H9 (cell line): ENCODE results near the gene SYMPK. TPM values are rescaled to one million over a fixed set of nuclear protein-coding genes. Genes with fewer than 3 reads are reported as not detected.

Source experiments
- DNase-seq: peaks from one replicate; pipeline ENCODE4 v3.0.0-alpha.2; 2017
- H2AFZ ChIP-seq: one replicate; pipeline ENCODE4 v1.6.1; 2013; ENCODE audit warnings: mild to moderate bottlenecking, low read length, control low read depth, moderate library complexity
- H2AK5ac ChIP-seq: 2 replicates; pipeline ENCODE4 v1.6.1; 2013; ENCODE audit warnings: low read length, control low read depth, mixed read lengths; ENCODE audit not compliant: insufficient read length
- H2BK120ac ChIP-seq: one replicate; pipeline ENCODE4 v1.6.1; 2013; ENCODE audit warnings: low read depth, mild to moderate bottlenecking, low read length, control low read depth, inconsistent platforms; ENCODE audit not compliant: poor library complexity, severe bottlenecking
- H2BK12ac ChIP-seq: 2 replicates; pipeline ENCODE4 v1.6.1; 2013; ENCODE audit warnings: low read length, control low read depth, mixed read lengths, low read depth; ENCODE audit not compliant: insufficient read length
- H2BK15ac ChIP-seq: 2 replicates; pipeline ENCODE4 v1.6.1; 2013; ENCODE audit warnings: low read depth, low read length, control low read depth
- H2BK20ac ChIP-seq: one replicate; pipeline ENCODE4 v1.6.1; 2013; ENCODE audit warnings: low read depth, mild to moderate bottlenecking, low read length, control low read depth, inconsistent platforms; ENCODE audit not compliant: poor library complexity, severe bottlenecking
- H2BK5ac ChIP-seq: 2 replicates; pipeline ENCODE4 v1.6.1; 2013; ENCODE audit warnings: low read length, control low read depth, mixed read lengths; ENCODE audit not compliant: insufficient read length
- H3K14ac ChIP-seq: 2 replicates; pipeline ENCODE4 v1.6.1; 2013; ENCODE audit warnings: low read length, control low read depth; ENCODE audit not compliant: insufficient read depth
- H3K18ac ChIP-seq: 2 replicates; pipeline ENCODE4 v1.6.1; 2013; ENCODE audit warnings: low read depth, mild to moderate bottlenecking, mixed read lengths, low read length, control low read depth; ENCODE audit not compliant: insufficient read length
- H3K23ac ChIP-seq: 2 replicates; pipeline ENCODE4 v1.6.1; 2013; ENCODE audit warnings: low read length, control low read depth, mixed read lengths, low read depth; ENCODE audit not compliant: insufficient read length
- H3K23me2 ChIP-seq: 2 replicates; pipeline ENCODE4 v1.6.1; 2013; ENCODE audit warnings: low read depth, mild to moderate bottlenecking, mixed read lengths, low read length, control low read depth; ENCODE audit not compliant: insufficient read length, poor library complexity, severe bottlenecking
- H3K27ac ChIP-seq: 2 replicates; pipeline ENCODE4 v1.5.1; 2013; ENCODE audit warnings: low read length, control low read depth, mixed read lengths, low read depth; ENCODE audit not compliant: insufficient read length
- H3K27me3 ChIP-seq: 2 replicates; pipeline ENCODE4 v1.6.1; 2013; ENCODE audit warnings: low read length, control low read depth, inconsistent platforms; ENCODE audit not compliant: insufficient read depth
- H3K4ac ChIP-seq: 2 replicates; pipeline ENCODE4 v1.6.1; 2013; ENCODE audit warnings: low read depth, mild to moderate bottlenecking, control low read depth, inconsistent platforms, low read length, moderate library complexity
- H3K4me1 ChIP-seq: 2 replicates; pipeline ENCODE4 v1.6.1; 2013; ENCODE audit warnings: low read length, control low read depth, inconsistent platforms; ENCODE audit not compliant: insufficient read depth
- H3K4me2 ChIP-seq: 2 replicates; pipeline ENCODE4 v1.6.1; 2013; ENCODE audit warnings: low read length, control low read depth, mixed read lengths; ENCODE audit not compliant: insufficient read length, insufficient read depth
- H3K56ac ChIP-seq: 2 replicates; pipeline ENCODE4 v1.6.1; 2013; ENCODE audit warnings: low read depth, mild to moderate bottlenecking, mixed read lengths, low read length, control low read depth; ENCODE audit not compliant: insufficient read length
- H3K79me1 ChIP-seq: 2 replicates; pipeline ENCODE4 v1.6.1; 2013; ENCODE audit warnings: low read depth, mild to moderate bottlenecking, moderate library complexity, low read length, control low read depth, inconsistent platforms; ENCODE audit not compliant: insufficient read depth, poor library complexity, severe bottlenecking
- H3K79me2 ChIP-seq: 2 replicates; pipeline ENCODE4 v1.6.1; 2013; ENCODE audit warnings: low read length, control low read depth, inconsistent platforms; ENCODE audit not compliant: insufficient read depth
- H3K9ac ChIP-seq: 2 replicates; pipeline ENCODE4 v1.6.1; 2013; ENCODE audit warnings: low read length, control low read depth, mixed read lengths; ENCODE audit not compliant: insufficient read length; ENCODE audit errors: extremely low read depth
- H3K9me3 ChIP-seq: one replicate; pipeline ENCODE4 v1.6.1; 2013; ENCODE audit warnings: low read depth, low read length, inconsistent platforms; ENCODE audit not compliant: control insufficient read depth
- H3T11ph ChIP-seq: one replicate; pipeline ENCODE4 v1.6.1; 2013; ENCODE audit warnings: mild to moderate bottlenecking, low read length, control low read depth, inconsistent platforms
- H4K20me1 ChIP-seq: one replicate; pipeline ENCODE4 v1.6.1; 2013; ENCODE audit not compliant: control insufficient read depth, insufficient read length, insufficient read depth
- H4K5ac ChIP-seq: 2 replicates; pipeline ENCODE4 v1.6.1; 2013; ENCODE audit warnings: low read depth, mild to moderate bottlenecking, mixed read lengths, low read length, control low read depth; ENCODE audit not compliant: insufficient read length
- H4K8ac ChIP-seq: replicated peaks from 2 replicates; pipeline ENCODE4 v1.6.1; 2013; ENCODE audit warnings: low read length, control low read depth, mixed read lengths, low read depth; ENCODE audit not compliant: insufficient read length
- H4K91ac ChIP-seq: 2 replicates; pipeline ENCODE4 v1.6.1; 2013; ENCODE audit warnings: low read depth, mild to moderate bottlenecking, moderate library complexity, mixed read lengths, low read length, control low read depth; ENCODE audit not compliant: insufficient read length
- H3K27ac Mint-ChIP-seq, 3 experiments: 2 replicates in 2 of 3; 3 replicates in 1 of 3; pipeline ENCODE4 v1.8.0; 2020 to 2021; ENCODE audit warnings: mixed read lengths in 3 of 3, mild to moderate bottlenecking in 1 of 3, moderate library complexity in 1 of 3
- H3K27me3 Mint-ChIP-seq: 2 replicates; pipeline ENCODE4 v1.8.0; 2021; ENCODE audit warnings: low read depth, mild to moderate bottlenecking, moderate library complexity, mixed read lengths
- H3K36me3 Mint-ChIP-seq, 3 experiments: 2 replicates in 2 of 3; 3 replicates in 1 of 3; pipeline ENCODE4 v1.8.0; 2020 to 2021; ENCODE audit warnings: low read depth in 3 of 3, mixed read lengths in 3 of 3; ENCODE audit not compliant: insufficient read depth in 1 of 3
- H3K4me1 Mint-ChIP-seq, 2 experiments: 2 replicates each; pipeline ENCODE4 v1.8.0; 2020; ENCODE audit warnings: mixed read lengths in 2 of 2
- H3K4me3 Mint-ChIP-seq, 2 experiments: 2 replicates in 1 of 2; 3 replicates in 1 of 2; pipeline ENCODE4 v1.8.0; 2020 to 2021; ENCODE audit warnings: mild to moderate bottlenecking in 2 of 2, mixed read lengths in 2 of 2, moderate library complexity in 1 of 2
- H3K9me3 Mint-ChIP-seq, 2 experiments: 2 replicates in 1 of 2; 3 replicates in 1 of 2; pipeline ENCODE4 v1.8.0; 2020; ENCODE audit warnings: mild to moderate bottlenecking in 2 of 2, mixed read lengths in 2 of 2, moderate library complexity in 1 of 2
- CTCF ChIP-seq: fragments of 200-600 bp; sonication (generic); conservative IDR thresholded peaks from 3 replicates; pipeline ENCODE4 v1.8.0; 2021; ENCODE audit warnings: antibody characterized with exemption, mild to moderate bottlenecking
- WGBS: extraction: QIAGEN DNeasy Blood & Tissue Kit; methylation state at CpG from one replicate; pipeline ENCODE4 v1.1.7; 2013; ENCODE audit warnings: missing lambda C conversion rate, low lambda C conversion rate, mixed read lengths; ENCODE audit not compliant: insufficient read length; ENCODE audit errors: extremely low coverage; 5-methylcytosine and 5-hydroxymethylcytosine counted together
- total RNA-seq: library from RNA; stranded (reverse); gene quantifications from 2 replicates; pipeline ENCODE4 v1.2.1, GENCODE V29; 2021

SYMPK gene
- total RNA-seq, 1 experiment from 2014 or later, result 104 TPM

- no peak overlapping the region for H3T11ph ChIP-seq
- H3K79me2 ChIP-seq, result no peaks in the 10 kb centered on the region
- H3K18ac ChIP-seq, result no peak overlapping the region
- no peaks in the 10 kb centered on the region for H3K9me3 ChIP-seq
- H3K27ac ChIP-seq, result no peak overlapping the region
- no peak overlapping the region for H2BK120ac ChIP-seq
- no peak overlapping the region for H3K4me2 ChIP-seq
- Mint-ChIP-seq H3K27me3 (peaks cover 45% of the 10 kb centered on the region), H3K4me3 (no peak overlapping the region), H3K27ac (no peak overlapping the region), H3K9me3 (no peaks in the 10 kb centered on the region; a peak in 1 of 5 replicates), H3K36me3 (no peaks in the 10 kb centered on the region), H3K4me1 (peaks cover 8 to 21% of the 10 kb centered on the region in 2 experiments)
- H4K91ac ChIP-seq, result no peak overlapping the region
- DNase-seq, result no peak
- no peak for TF ChIP-seq CTCF
- no peaks in the 10 kb centered on the region for H3K79me1 ChIP-seq
- H2AFZ ChIP-seq, result no peak overlapping the region
- H3K23me2 ChIP-seq, result no peaks in the 10 kb centered on the region
- no peak overlapping the region for H3K9ac ChIP-seq
- no peaks in the 10 kb centered on the region for H3K4me1 ChIP-seq
- H3K14ac ChIP-seq, result no peak overlapping the region; the same call in 1 of the 2 replicates
- no peak overlapping the region for H3K23ac ChIP-seq
- no peak overlapping the region for H3K4ac ChIP-seq
- H2BK20ac ChIP-seq, result no peak overlapping the region
- H2BK5ac ChIP-seq, result no peak overlapping the region
- no peak overlapping the region for H4K8ac ChIP-seq
- no peak overlapping the region for H4K5ac ChIP-seq
- no peak overlapping the region for H3K56ac ChIP-seq
- no peaks in the 10 kb centered on the region for H4K20me1 ChIP-seq
- no peaks in the 10 kb centered on the region for H3K27me3 ChIP-seq
- no CpG with 5 or more reads among the region's 7 CpGs for WGBS
- H2AK5ac ChIP-seq, result no peak overlapping the region
- H2BK12ac ChIP-seq, result no peak overlapping the region
- no peak overlapping the region for H2BK15ac ChIP-seq
Observed at GRCh38 chr19:45801603-45802175, 61.3 kb downstream of the SYMPK start.
